Measurements from ENCODE around the gene APBA2. TPM values are rescaled to one million over a fixed set of nuclear protein-coding genes. Genes with fewer than 3 reads are reported as not detected.
"Not testable (repeated sequence)": the region's sequence is repeated elsewhere in the genome, so short reads cannot be mapped to it uniquely, and the experiment has no call there.

APBA2 gene
- total RNA-seq, 1 donor from 2014 or later: 3.4 TPM

- no peak for DNase-seq (ENCODE audit: low spot score)
These were observed 201.1 kb downstream of the APBA2 start for GRCh38 chr15:29086891-29087290.

DNA sequence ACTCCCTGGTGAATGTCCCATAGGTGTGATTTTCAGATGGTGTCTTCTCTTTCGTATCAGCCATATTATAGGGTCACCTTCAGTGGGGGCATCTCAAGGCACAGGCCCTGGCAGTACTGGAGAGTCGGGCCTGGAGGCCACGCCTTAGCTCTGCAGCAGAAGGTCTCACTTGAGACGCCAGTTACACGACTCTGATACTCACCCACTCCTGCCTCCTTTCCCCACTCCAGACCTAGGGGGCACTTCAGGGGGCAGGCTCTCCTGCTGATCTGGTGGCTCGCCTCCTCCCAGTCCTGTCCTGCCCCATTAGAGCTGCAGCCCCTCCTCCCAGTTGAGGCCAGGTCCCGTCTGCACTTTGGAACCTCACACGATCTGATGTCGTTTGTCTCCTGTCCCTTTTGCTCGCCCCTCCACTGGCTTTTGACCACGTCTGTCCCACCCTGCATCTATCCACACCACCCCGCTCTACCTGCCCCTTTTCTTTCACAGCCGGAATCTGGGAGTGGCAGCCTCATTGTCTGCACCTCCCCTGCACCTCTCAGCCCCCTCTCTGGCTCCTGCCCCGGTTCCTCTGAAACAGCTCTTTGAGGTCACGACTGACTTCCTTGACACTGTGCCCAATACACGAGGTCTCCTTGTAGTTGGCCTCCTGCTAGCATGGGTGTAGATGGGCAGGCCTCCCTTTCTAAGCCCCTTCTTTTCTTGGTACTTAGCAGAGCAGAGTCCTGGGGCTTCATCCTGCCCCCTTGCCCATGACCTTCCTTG is 201.9 kb downstream of the APBA2 start:
- no peak for DNase-seq (ENCODE audit: low spot score)

DNA sequence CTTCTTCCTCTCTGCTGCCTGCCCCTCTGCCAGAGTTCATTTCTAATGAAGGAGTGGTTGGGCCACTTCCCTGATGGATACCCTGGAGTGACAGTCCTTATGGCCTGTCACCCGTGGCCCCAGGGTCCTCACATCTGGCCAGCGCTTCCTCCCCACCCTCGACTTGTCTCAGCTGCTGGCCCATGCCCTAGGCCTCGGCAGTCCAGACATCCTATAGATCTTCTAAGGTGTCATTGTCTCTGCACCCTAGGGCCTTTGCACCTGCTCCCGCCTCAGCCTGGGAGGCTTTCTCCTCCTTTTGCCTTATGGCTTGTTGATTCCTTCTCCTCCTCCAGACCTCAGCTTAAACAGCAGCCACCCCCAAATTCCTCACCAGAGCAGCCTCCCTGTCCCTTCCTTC is 202.9 kb downstream of the APBA2 start:
- no peak for DNase-seq (ENCODE audit: low spot score)

- DNase-seq (ENCODE audit: low spot score): no peak
These were observed 204.2 kb downstream of the APBA2 start for GRCh38 chr15:29089731-29090616.

- DNase-seq (ENCODE audit: low spot score): no peak
These were observed 205.1 kb downstream of the APBA2 start for GRCh38 chr15:29090617-29091466.

GRCh38 chr15:29091666-29092065 is 205.9 kb downstream of the APBA2 start:
- no peak for DNase-seq (ENCODE audit: low spot score)

GRCh38 chr15:29092376-29093064 is 206.7 kb downstream of the APBA2 start:
- DNase-seq (ENCODE audit: low spot score): no peak

DNA sequence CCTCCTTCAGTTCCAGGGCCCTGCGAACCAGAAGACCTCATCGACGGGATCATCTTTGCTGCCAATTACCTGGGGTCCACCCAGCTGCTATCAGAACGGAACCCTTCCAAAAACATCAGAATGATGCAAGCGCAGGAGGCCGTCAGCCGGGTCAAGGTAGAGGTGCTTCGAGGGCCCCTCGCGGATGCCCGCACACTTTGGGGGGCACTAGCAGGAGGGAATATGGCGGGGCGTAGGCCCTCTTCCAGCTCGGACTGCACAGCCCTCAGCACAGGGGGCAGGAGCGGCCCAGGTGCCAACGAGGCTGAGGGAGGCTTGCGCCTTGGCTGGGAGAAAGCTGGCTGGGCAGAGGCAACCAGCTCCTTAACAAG is 207.3 kb downstream of the APBA2 start:
- no peak for DNase-seq (ENCODE audit: low spot score)

DNA sequence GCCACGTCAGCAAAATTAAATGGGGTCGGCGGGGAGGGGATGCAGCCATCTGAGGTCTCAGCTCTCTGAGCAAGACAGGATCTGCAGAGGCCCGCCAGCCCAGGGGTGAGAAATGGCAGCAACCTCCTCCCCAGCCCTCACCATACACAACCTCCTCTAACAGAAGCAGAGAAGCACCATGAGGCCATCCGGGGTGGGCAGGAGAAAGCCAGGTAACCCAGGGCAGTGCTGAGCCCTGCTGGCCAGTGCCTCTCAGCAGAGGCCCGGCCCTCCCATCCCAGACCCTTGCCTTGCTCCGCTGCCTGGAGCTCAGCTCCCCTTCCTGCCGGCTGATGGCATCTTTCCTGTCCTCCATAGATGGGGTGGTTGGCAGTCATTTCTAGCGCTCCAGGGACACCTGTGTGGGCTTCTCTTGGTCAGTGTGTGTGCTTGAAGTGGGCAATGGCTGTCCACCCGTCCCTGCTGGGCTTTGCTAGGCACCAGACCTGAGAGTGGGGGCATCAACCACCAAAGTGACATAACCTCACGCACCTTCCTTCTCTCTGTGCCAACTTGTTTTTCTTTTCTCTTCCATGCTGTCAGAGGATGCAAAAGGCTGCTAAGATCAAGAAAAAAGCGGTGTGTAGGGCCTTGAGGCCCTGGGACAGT is 208.0 kb downstream of the APBA2 start:
- no peak for DNase-seq (ENCODE audit: low spot score)

- DNase-seq (ENCODE audit: low spot score): no peak
These were observed 208.9 kb downstream of the APBA2 start for GRCh38 chr15:29094711-29095110.

DNA sequence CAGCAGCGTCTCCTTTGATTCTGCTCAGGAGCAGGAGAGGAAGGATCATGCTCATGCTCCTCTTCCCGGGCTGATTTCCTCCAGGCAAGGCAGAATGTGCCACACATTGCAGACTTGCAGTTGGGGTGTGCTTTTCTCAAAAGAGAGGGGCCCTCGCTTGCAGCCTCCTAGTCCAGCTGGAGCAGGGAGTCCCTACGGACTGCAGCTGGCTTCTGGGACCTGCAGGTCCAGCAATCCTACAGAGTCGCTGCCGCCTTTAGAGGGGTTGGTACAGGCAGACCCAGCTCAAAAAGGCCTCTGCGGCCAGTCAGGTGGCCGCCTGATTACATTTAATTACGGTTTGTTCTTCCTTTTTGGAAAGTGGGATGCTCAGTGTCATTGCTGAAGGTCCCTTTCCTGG is 210.0 kb downstream of the APBA2 start:
- no peak for DNase-seq (ENCODE audit: low spot score)

- DNase-seq (ENCODE audit: low spot score): no peak
These were observed 211.4 kb downstream of the APBA2 start for GRCh38 chr15:29097168-29097567.

DNA sequence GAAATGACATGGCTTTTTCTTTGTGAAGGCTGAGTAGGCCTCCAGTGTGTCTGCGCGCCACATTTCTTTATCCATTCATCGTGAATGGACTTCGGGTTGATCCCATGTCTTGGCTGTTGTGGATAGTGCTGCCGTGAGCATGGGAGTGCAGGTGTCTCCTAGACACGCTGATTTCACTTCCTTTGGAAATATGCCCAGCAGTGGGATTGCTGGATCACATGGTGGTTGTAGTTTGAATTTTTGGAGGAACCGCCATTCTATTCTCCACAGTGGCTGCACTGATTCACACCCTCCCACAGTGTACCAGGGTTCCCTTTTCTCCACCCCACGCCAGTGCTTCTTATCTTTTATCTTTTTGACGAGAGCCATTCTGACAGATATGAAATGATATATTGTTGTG is 212.2 kb downstream of the APBA2 start:
- no peak for DNase-seq (ENCODE audit: low spot score)

GRCh38 chr15:29098652-29099051 is 212.9 kb downstream of the APBA2 start:
- DNase-seq (ENCODE audit: low spot score): no peak

- no peak for DNase-seq (ENCODE audit: low spot score)
These were observed 213.5 kb downstream of the APBA2 start for GRCh38 chr15:29099131-29099880.

GRCh38 chr15:29100486-29101000 is 214.8 kb downstream of the APBA2 start:
- DNase-seq (ENCODE audit: low spot score): no peak

- no peak for DNase-seq (ENCODE audit: low spot score)
These were observed 215.7 kb downstream of the APBA2 start for GRCh38 chr15:29101491-29101890.

- DNase-seq (ENCODE audit: low spot score): not testable (repeated sequence)
These were observed 216.5 kb downstream of the APBA2 start for GRCh38 chr15:29102173-29102794.
